ENCODE measurements around the gene MLF2. TPM values are rescaled to one million over a fixed set of nuclear protein-coding genes. Genes with fewer than 3 reads are reported as not detected.

MLF2 gene, protein sequence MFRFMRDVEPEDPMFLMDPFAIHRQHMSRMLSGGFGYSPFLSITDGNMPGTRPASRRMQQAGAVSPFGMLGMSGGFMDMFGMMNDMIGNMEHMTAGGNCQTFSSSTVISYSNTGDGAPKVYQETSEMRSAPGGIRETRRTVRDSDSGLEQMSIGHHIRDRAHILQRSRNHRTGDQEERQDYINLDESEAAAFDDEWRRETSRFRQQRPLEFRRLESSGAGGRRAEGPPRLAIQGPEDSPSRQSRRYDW
- 186 and 229 TPM in 2 replicates for total RNA-seq

DNA sequence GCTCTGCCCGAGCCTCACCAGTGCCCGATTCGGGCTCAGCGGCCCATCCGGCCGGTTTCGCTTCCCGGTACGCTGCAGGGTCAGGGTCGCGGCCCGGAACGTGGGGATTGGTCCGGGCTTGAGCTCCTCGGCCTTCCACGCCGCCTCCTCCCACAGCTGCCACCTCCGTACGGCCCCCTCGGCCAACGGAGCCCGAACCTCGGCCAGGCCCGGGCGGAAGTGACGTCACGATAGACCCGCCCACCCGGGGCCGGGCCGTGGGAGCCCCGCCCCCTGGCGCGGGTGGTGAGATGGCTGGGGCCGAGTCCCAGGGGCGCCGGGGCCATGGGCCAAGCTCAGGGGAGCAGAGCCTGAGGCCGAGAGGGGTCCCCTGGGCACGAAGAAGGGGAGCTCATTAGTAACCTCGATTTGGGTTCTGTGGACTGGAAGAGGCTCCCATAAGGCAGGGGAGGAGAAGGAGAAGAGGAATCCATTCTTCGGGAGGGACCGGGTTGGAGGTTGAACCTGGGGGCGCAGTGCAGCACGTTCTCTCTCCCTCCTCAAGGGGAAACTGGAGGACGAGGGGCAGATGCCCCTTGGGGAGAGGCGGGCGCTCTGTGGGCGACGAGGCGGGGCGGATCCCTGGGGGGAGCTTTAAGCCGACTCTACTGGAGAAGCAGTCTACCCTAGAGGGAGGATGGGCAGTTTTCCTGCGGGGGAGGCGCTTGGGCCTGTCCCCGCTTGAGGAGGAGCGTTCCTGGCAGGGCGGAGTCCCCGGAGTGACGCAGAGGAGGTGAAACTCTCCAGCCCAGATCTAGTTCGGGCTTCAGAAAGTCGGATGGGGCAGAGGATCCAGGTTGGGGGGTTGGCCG is at the start of gene MLF2:
Gene MLF2, minus strand, starts transcription at position 221 of the 851 bp plus-strand sequence. CDS start 807 bp downstream, outside the sequence.
- DNase-seq (ENCODE audit: extremely low read depth, low read depth, low spot score): peak; percentile 92

DNA sequence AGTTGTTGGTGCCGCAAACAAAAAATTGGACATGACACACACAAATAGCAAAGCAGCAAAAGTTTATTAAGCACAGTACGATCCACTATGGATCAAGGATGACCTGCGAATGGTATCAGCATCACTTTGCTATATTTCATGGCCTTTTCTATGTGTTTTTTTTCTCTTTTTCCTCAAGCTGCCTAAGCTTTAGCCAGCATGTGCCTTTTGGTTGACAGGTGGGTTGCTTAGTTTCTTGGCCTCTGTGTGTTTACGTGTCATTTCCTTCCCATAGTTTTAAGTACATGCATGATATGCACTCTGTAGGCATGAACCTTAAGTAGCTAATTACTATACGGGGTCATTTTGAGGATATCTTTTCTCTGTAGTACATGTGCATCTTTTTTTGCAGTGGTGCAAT is 46.2 kb upstream of the MLF2 start:
- DNase-seq (ENCODE audit: extremely low read depth, low read depth, low spot score): no peak

DNA sequence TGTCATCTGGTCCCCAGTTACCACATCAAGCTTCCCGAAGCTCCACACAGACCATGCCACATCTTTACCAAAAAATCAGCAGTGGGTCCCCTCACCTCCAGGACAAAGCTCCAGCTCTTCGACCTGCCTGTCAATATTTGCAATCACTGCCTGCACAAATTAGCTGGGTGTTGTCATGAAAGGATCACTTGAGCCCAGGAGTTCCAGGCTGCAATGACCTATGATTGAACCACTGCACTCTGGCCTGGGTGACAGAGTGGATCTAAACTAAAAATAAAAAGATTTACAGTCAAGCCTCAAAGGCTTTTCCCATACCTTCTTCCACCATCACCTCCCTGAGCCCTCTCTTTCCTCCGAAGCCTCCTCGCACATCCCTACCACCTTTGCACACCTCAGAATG is 43.6 kb upstream of the MLF2 start:
- DNase-seq (ENCODE audit: extremely low read depth, low read depth, low spot score): no peak

DNA sequence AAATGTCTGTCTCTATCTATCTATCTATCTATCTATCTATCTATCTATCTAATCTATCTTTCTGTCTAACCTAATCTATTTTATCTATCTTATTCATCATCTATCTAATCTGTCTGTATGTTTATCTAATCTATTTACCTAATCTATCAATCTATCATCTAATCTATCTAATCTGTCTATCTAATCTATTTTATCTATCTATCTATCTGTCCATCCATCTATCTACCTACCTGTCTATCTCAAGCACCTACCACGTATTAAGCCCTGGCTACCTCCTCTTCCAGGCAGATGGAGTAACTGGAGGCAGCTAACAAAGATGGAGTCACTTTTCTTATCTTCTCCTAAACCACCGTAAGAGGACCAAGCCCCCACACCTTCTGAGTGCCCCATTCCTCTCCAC is 42.1 kb upstream of the MLF2 start:
- no peak for DNase-seq (ENCODE audit: extremely low read depth, low read depth, low spot score)

DNA sequence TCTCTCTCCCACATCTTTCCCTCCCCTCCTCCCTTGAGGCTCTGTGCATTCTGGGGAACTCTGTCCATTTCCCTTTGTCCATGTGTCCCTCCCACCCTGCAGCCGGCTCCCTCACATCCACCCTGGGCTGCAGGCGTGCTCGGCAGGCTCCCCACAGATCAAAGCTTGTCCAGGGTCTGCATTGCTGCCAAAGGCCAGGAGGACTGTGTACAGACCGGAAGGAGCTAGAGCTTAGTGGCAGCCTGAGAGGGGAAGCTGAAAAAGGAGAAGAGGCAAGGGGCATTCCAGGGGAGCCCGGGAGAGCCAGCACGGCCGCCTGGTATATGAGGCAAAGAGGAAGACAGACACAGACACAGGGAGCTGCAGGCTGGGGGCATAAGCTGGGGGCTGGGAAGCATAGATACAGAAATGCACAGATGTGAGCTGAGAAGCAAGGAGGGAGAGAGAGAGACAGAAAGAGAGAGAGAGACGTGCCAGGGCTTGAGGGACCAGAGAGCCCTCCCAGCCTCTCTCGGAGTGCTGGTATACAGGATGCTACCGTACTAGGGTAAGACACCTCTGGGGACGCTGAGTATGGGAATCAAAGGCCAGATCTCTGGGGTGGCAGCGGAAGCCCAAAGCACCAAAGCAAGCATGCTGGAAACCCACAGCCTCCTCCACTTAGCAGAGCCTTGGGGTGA is 39.7 kb upstream of the MLF2 start:
- DNase-seq (ENCODE audit: extremely low read depth, low read depth, low spot score): no peak

DNA sequence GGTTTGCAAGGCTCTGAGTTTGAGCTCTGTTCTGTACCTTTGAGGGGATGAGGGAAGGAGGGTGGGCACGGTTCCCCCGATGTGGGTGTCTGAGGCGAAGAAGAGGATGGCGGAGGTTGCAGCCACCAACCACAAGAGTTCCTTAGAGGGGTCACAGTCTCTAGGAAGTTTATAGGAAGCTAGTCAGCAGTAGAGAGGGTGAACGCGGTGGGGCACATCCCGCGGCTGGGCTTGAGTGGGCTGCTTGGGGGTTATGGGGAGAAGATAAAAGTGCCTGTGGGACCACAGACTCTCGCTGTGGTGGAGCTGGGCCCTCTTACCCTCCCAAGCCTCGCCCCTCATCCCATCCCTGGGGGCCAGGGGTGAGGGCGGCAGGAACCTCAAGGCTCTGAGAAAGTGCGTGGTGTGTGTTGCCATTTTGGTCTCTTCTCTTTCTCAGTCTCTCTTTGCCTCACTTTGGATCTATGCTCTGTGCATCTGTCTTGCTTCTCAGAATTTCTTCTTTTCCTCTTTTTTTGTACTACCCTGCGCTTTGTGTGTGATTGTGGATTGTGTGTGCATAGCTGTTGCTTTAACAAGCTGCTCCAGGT is 39.1 kb upstream of the MLF2 start:
- DNase-seq (ENCODE audit: extremely low read depth, low read depth, low spot score): no peak

DNA sequence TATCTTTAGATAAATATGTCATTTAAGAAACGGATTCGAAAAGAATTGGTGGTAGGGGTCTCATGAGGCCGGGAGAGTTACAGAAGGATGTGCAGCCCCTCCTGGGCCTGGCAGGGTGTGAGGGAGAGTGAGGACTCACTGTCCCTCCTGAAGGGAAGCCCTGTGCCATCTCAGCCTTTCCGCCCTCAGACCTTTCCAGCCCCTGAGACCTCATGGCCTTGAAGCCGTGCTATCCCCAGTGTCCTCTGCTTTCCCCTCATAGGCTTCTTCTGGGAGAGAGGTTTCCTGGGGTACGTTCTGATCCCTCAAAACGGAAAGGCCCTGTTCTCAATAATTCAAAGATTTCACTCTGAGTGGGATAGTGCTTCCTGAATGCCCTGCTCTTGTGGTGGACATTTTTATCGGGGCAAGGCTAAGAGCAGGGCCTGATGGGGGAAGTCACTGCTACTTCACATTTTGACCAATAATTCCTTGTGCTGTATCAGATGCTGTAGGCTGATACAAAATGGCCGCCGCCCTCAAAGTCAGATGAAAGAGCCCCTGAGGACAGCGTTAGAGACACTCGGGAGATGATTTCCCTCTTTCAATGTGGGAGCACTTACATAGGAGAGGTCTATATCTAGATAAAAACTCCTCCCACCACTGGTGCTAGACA is 37.7 kb upstream of the MLF2 start:
- DNase-seq (ENCODE audit: extremely low read depth, low read depth, low spot score): no peak

DNA sequence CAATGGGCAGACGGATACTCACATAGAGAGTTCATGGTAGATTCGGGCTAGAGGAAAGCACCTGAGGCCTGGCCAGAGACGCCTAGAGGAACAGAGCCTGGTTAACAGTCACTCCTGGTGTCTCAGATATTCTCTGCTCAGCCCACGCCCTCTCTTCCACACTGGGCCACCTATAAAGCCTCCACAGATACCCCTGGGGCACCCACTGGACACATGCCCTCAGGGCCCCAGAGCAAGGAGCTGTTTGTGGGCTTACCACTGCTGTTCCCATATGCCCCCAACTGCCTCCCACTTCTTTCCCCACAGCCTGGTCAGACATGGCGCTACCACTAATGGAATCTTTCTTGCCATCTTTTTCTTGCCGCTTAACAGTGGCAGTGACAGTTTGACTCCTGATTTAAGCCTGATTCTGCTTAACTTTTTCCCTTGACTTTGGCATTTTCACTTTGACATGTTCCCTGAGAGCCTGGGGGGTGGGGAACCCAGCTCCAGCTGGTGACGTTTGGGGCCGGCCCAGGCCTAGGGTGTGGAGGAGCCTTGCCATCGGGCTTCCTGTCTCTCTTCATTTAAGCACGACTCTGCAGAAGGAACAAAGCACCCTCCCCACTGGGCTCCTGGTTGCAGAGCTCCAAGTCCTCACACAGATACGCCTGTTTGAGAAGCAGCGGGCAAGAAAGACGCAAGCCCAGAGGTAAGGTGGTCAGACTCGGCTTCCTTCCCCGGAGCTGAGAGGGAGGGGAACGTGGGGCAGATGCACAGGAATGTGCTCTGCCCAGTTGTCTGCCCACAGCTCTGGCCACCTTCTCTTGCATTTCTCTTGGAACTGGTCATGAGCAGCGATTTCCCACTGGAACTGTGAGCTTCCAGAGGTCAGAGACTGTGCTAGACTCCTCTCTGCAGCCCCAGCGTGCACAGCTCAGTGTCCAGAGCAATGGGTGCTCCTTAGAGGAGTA is 36.3 kb upstream of the MLF2 start, which contains the start of gene CD4:
Gene CD4, plus strand, starts transcription at position 557 of the 953 bp plus-strand sequence. CDS start 10,611 bp downstream, outside the sequence.
- no peak for DNase-seq (ENCODE audit: extremely low read depth, low read depth, low spot score)

DNA sequence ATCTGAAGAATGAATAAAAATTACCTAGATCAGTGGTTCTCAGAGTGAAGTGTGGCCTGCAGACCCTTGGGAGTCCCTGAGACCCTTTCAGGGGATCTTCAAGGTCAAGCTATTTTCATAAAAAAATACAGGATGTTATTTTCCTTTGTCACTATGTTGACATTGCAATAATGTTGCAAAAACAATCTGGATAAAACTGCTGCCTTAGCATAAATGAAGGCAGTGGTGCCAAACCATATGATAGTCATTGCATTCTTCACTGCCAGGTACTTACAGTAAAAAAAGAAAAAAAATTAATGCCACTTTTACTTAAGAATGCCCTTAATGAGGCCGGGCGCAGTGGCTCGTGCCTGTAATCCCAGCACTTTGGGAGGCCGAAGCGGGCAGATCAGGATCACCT is 34.4 kb upstream of the MLF2 start:
- DNase-seq (ENCODE audit: extremely low read depth, low read depth, low spot score): no peak

DNA sequence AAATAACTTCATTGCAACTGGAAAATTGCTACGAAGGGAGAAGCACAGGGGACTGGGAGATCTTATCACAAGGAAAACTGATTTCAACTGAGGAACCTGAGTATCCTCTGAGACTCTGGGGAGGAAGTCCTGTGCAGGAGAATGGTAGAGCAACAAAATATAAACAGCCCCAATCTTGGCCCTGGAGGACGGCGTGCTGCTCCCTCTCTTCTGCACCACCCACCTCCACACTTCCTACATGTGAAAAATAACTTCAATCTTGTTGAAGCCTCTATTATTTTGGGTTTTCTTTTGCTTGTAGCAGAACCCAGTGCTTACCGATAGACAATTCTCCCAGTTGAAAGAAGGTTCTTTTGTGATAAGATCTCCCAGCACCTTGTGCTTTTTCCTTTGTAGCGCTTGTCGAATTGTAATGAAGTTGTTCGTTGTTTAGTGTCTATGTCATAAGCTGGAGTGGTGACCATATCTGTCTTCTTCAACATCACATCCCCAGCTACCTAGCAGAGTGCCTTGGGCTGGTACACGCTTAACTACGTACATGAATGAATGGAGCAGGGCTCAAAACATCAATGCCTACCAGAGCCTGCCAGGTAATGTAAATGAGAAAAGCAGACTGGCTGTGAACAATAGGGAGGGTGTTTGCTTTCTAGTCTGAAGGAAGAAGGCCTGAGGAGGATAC is 33.6 kb upstream of the MLF2 start:
- no peak for DNase-seq (ENCODE audit: extremely low read depth, low read depth, low spot score)

DNA sequence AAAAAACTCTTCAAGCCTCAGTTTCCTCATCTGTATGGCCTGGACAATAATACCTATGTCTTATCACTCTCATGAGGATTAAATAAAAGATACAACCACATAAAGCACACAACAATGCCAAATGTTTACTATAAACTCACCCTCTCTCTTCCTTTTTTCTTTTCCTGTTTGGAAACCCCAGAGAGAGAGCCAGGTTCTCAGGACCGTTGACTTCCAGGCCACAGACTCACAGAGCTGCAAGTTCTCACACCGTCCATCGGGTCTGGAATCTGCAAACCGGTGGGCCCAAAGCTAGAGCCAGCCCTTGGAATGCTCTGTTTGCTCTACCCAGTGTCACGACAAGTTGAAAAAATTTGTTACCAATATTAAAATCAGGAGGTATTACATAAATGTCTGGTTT is 31.8 kb upstream of the MLF2 start:
- no peak for DNase-seq (ENCODE audit: extremely low read depth, low read depth, low spot score)

DNA sequence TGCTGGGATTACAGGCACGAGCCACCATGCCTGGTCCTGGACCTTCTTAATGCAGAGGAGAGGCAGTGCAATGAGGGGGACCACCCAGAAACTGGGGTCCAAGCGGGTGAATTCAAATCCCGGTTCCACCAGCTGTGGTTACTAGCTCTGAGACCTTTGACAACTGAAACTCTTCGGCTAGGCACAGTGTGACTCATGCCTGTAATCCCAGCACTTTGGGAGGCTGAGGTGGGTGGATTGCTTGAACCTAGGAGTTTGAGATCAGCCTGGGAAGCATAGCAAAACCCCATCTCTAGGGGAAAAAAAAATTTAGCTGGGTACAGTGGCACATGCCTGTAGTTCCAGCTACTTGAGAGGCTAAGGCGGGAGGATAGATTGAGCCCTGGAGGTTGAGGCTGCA is 31.4 kb upstream of the MLF2 start:
- no peak for DNase-seq (ENCODE audit: extremely low read depth, low read depth, low spot score)

DNA sequence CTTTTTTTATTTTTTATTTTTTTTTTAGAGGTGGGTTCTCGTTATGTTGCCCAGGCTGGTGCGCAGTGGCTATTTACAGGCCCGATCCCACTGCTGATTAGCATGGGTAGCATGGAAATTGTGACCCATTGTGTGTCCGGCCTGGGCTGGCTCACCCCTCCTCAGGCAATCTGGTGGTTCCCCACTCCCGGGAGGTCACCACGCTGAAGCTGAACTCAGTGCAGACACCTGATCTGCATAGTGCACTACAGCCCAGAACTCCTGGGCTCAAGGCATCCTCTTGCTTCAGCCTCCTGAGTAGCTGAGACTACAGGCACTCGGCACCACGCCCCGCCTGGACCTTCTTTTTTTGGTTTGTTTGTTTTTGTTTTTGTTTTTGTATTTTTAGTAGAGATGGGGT is 30.9 kb upstream of the MLF2 start:
- DNase-seq (ENCODE audit: extremely low read depth, low read depth, low spot score): no peak

DNA sequence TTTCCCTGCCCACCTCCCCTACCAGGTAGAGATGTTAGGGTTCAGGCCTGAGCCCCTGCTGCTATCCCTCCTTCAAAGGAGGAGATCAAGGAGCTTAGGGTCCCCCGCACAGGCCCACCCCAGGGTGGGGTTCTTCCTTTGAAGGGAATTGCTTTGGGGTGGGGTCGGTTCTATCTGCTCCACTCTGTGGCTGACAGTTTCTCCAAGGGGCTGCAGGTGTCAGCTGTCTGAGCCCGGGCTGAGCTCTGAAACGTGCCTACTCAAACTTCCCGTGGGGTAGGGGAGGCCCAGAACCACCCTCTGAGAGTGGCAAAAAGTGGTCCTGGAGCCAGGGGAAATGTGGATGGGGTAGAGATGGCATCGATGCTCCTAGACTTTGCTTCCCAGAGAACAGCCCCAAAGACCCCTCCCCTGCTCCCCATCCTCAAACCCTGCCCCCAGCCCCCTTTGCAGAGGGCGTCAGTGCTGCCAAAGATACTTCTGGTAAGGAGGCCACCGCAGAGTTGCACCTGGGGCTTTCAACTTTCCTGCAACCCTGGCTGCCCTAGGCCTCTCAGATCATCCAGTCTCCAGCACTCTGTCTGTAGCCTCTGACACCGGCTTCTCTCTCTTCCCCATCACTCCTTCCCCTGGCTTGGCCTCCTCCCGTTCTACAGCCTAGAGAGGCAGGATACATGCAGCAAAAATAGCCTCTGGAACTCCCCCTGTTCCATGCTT is 30.1 kb upstream of the MLF2 start:
- DNase-seq (ENCODE audit: extremely low read depth, low read depth, low spot score): no peak

DNA sequence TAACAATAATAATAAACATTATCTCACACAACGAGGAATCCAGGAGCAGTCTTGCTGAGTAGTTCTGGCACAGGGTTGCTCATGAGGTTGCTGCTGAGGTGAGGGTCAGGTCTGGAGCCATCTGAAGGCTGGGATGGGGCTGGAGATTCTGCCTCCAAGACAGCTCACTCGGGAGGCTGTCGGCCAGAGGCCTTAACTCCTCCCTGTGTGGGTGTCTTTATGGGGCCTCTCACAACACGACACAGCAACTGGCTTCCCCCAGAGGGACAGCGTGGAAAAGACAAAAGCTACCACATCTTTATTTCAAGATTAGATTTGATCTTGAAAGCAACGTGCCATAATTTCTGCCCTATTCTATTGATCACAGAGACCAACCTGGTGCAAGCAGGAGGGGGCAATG is 29.2 kb upstream of the MLF2 start:
- DNase-seq (ENCODE audit: extremely low read depth, low read depth, low spot score): no peak

DNA sequence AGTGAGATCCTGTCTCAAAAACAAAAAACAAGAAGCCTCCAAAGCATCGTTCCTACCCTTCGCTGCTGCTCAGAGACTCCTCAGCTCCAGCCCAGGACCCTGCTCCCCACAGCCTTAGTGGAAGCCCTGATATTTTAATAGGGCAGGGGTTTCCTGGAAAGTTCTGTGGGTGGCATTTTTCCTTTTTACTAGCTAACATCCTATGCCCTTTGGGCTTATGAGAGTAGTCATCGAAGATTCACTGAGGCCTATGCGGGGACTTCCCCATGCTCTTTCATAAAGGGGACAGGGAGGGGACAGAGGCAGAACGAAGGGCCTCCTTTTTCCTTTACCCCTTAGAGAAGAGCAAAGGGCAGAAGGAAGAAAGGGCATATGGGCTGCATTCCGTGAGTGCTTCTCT is 27.6 kb upstream of the MLF2 start:
- DNase-seq (ENCODE audit: extremely low read depth, low read depth, low spot score): no peak

DNA sequence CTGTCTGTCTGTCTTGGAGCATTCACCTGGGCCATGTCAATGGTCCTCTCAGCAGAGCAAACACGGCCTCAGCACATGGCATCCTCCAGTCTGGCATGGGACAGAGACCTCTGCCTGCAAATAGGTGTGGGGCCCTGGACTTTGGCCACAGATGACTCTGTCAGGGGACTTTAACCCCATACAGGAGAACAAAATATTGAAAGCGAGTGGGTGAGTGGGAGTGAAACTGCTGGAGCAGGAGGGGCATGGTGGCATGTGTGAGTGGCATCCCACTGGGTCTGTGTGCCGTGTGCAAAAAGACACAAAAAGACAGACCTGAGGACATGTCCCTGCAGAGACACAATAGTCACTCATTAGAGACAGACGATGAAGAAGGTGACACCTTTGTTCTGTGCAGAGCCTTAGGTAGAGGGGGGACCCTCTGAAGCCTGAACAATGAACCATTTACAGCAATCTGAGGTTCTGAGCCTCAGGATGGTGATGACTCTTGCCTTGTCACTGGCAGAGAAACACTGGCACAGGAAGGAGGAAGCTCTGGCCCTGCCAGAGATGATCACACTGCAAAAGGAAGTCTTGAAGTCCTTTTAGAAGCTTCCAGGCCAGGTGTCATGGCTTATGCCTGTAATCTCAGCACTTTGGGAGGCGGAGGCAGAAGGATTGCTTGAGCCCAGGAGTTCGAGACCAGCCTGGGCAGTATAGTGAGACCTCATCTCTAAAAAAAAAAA is 26.9 kb upstream of the MLF2 start:
- no peak for DNase-seq (ENCODE audit: extremely low read depth, low read depth, low spot score)

Measured in glomerular endothelial cell (primary cell).